ENCODE measurements around the gene YIF1B.
"Not testable (repeated sequence)": the region's sequence is repeated elsewhere in the genome, so short reads cannot be mapped to it uniquely, and the experiment has no call there.

Gene YIF1B

DNA sequence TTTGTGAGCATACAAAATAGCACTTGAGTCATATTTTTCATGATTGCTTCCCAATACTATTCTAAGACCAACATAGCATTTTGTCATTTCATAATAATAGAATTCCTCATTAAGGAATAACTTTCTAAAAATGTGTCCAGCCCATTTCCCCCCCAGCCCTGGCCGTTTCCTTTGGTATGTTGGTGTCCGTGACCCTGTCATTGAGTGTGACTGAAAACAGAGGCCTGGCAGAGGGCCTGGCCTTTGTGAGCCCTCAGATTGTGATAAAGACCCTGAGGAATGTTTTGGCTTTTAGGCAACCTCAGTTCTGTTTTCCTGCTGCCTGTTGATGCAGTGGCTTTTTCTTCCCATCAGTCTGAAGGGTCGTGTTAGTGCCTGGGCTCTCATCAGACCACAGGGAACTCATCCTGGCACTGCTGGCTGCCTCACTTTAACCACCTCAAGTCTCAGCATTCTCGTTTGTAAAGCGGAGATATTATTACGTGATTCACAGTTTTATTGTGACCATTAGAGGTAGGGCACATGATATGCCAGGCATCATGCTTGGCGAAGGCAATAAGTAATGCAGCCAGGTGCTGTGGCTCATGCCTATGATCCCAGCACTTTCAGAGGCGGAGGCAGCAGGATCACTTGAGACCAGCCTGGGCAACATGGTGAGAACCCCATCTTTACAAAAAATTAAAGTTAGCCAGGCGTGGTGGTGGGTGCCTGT lies 37.6 kb downstream of the YIF1B start:
- peak; percentile 29 for DNase-seq (ENCODE audit: low spot score)
- no peak for FAIRE-seq

- no peak for DNase-seq (ENCODE audit: low spot score)
- FAIRE-seq = no peak
These were observed 38.2 kb downstream of the YIF1B start for GRCh38 chr19:38277549-38277948.

DNA sequence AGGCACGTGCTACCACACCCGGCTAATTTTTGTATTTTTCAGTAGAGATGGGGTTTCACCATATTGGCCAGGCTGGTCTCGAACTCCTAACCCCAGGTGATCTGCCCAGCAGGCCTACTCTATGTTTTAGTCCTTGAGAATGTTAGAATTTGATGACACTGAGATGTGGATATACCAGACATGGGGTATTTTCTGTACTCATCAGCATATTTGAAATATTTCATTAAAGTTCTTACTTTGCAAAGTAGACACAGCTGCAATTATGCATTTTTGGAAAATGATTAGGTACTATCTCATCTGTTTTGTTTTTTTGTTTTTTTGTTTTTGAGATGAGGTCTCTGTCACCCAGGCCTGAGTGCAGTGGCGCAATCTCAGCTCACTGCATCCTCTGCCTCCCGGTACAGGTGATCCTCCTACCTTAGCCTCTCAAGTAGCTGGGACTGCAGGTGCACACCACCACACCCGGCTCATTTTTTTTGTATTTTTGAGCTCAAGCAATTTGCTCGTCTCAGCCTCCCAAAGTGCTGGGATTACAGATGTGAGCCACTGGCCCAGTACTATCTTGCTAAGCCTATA lies 38.7 kb downstream of the YIF1B start:
- DNase-seq (ENCODE audit: low spot score) (no peak), FAIRE-seq (no peak)

DNA sequence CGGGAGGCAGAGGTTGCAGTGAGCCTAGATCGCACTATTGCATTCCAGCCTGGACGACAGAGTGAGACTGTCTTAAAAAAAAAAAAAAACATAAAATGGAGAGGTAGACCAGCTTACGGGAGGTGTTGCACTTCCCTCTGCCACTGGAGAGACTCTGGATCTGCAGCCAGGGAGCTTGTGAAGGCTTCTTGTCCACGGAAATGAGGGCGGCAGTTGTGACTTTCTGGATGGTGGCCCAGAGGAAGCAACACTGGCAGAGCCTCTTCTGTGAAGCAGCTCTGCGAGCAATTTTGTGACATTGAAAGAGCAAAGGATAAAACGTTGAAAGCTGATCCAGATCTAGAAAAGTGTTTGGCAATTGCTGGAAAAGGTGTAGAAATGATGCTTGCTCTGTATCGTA lies 41.0 kb downstream of the YIF1B start:
- DNase-seq (ENCODE audit: low spot score) (no peak), FAIRE-seq (no peak)

DNA sequence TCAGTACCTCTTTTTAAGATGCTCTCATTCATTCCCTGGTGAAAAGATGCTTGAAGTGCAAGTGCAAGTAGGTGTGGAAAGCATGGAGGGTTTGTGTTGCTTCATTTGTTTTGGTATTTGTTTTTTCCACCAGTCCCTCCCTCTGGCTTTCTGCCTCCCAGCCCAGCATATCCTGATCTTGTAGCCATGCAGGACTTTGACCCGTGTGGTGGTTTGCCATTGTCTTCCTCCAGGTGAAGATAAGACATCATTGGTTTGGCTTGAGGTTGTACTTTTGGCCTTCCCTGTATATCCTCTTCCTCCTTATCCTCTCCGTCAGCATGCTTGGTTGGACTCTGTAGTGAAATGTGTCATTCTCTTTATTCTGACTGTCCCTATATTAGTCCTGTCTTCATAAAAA lies 42.2 kb downstream of the YIF1B start:
- DNase-seq (ENCODE audit: low spot score) (no peak), FAIRE-seq (no peak)

GRCh38 chr19:38270587-38271167 lies 45.1 kb downstream of the YIF1B start:
- FAIRE-seq = peak; percentile 85
- DNase-seq (ENCODE audit: low spot score) = peak; percentile 78

DNA sequence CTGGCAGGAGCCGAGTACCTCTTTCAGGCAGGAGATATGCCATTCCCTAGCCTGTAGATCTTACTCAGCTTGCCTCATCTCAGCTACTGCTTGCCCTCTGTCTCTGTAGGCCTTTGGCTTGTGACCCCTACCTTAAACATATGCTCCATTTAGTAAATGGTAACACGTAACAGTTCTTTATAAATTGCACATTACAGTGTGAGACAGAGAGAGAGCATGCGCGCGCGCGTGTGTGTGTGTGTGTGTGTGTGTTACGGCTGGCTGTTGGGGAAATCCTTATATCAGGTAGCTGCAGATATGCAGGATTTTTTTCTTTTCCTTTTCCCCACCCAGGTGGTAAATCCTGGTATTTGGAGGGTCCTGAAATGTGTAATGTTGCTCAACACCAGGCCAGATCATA lies 47.2 kb downstream of the YIF1B start:
- no peak for DNase-seq (ENCODE audit: low spot score)

DNA sequence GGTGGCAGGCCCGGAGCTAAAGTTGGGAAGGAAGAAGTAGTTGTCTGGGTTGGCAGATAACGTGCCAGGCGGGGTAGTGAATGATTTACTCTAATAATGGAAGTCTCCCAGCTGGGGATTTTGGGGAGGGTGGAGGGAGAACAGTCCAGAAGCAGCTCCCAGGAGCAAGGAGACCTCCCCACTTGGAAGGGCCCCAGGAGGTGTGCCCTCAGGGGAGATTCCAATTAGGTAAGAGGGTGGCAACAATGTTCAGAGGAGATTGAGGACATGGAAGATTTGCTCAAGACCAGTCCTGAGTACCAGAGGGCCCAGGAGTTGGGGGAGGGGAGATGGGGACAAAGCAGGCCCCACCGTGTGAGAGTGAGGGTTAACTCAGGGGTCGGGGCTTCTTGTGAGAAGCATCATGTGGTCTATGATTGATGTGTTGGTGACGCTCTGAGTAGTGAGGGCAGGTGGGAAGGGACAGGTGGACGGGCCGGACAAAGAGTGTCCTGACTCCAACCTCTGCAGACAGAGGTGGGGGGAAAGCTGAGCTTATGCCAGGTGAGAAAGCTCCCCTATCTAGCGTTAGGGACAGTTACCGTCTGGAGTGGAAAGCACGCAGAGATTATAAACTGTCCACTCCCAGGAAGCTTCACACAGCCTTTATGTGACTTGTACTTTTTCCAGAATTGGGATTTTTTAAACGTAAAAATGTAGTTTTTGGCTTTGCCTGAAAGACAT lies 47.8 kb downstream of the YIF1B start:
- DNase-seq (ENCODE audit: low spot score) = no peak
- FAIRE-seq = peak; percentile 29

More for the DNA sequence above, 47.2 kb downstream of the YIF1B start:
- no peak for FAIRE-seq

DNA sequence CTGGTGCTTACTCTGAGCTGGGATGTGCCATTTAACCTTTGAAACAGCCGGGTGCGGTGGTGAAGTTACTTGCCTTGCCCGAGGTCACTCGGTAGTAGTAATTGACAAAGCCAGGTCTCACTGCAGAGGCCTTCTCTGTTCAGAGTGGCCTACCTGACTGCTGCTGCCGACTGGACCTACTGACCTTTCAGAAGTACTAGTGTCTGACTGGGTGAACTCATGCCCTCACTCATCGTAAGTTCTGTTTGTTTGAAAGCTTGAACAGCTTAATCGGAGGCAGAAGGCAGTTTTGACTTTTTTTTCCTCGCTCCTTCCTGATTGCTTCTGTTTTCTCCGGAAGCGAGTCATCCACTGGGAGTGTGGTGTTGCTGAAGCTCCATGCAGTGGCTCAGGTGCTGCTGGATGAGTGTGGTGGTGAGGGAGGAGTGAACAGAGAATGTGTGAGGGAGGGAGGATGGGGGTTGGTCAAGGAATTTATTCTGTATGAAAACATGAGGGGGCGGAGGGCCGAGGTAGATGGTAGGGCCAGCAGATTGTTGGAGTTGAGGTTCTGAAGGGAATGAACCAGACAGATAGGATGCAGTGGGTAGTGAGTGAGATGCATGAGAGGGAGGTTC lies 48.7 kb downstream of the YIF1B start:
- peak; percentile 63 for DNase-seq (ENCODE audit: low spot score)

GRCh38 chr19:38265921-38266429 lies 49.8 kb downstream of the YIF1B start:
- no peak for DNase-seq (ENCODE audit: low spot score)
- FAIRE-seq = no peak

More for the DNA sequence above, 48.7 kb downstream of the YIF1B start:
- FAIRE-seq = peak; percentile 48

DNA sequence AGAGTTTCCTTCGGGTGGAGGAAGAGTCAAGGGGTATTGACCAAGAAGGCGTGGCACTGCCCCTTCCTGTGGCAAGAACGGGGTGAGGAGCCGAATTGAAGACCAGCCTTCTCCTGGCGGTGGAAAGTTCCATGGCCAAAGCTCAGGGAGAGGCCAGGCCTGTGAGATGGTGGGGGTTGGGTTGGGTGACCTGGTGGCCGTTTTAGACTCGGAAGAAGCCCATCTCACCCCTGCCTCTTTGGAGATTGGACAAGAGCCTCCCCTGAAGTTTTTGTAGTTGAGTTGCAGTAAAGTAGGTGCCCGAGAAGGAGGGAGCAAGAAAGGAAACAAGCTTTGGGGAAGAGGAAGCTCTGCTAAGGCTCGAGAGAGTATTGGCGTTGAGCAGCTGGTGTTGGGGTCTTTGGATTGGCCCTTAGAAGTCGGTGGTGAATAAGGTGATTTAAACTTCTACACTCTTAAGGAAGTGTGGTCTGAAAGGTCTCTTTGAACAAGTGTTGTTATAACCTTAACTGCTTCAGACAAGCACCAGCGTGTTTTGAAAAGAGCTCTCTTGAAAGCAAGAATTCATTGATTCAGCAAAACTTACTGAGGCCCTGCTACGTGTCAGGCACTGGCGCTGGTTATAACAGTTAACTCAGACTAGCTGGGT lies 50.4 kb downstream of the YIF1B start:
- DNase-seq (ENCODE audit: low spot score) (no peak), FAIRE-seq (no peak)

DNA sequence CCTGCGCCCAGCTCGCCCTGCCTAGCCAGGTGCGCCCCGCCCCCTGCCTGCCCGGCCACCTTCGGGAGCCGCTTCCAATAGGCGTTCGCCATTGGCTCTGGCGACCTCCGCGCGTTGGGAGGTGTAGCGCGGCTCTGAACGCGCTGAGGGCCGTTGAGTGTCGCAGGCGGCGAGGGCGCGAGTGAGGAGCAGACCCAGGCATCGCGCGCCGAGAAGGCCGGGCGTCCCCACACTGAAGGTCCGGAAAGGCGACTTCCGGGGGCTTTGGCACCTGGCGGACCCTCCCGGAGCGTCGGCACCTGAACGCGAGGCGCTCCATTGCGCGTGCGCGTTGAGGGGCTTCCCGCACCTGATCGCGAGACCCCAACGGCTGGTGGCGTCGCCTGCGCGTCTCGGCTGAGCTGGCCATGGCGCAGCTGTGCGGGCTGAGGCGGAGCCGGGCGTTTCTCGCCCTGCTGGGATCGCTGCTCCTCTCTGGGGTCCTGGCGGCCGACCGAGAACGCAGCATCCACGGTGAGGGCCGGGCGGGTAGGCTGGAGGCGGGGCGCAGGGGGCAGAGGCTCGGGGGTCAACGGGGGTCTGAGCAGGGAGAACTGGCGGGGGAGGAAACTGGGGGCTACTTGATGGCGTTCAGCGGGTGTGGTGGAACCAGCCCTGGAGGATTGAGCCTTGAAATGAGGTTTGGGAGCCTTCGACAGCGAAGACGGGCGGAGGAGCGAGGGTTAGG lies 51.1 kb downstream of the YIF1B start, which contains the start of gene SPINT2:
TSS of gene SPINT2 (plus strand) at position 88 of the 727 bp plus-strand sequence. CDS start at position 408, 320 bp downstream.
- no peak for DNase-seq (ENCODE audit: low spot score)
- FAIRE-seq = no peak

DNA sequence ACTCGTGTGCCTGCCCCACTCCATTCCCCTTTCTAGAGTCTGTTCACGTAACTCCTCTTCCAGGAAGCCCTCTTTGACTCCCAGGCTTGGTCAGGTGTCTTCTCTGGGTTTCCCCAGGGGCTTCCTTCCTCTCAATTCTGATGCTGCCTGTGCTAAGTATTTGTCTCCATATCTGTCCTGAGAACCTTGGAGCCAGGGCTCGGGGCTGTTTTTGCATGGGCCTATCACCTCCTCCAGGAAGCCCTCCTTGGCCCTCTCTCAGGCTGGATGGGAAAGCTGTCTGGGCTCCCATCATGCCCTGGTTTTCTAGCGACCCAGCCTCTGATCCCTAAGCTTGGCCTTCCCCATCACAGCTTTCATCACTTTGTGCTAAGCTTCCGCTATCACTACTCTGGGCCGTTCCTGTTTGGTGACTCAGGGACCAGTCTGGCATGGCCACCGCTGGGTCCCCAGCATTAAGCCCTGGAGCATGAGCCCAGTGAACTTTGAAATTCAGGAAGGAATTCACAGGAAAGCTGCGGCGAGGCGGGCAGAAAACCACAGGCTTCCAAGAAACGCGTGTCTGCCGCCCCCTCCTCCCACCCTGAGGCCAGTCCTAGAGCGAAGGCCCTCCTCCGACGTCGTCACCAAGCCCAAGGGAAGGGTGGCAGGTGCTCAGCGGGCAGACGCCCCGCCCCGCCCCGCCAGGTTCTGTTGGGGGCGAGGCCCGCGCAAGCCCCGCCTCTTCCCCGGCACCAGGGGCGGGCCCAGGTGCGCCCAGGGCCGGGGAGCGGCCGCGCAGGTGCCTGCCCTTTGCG lies 51.9 kb downstream of the YIF1B start:
- peak; percentile 83 for FAIRE-seq
- peak; percentile 92 for DNase-seq (ENCODE audit: low spot score)

- FAIRE-seq (no peak), DNase-seq (ENCODE audit: low spot score) (no peak)
These were observed 53.0 kb downstream of the YIF1B start for GRCh38 chr19:38262585-38263268.

DNA sequence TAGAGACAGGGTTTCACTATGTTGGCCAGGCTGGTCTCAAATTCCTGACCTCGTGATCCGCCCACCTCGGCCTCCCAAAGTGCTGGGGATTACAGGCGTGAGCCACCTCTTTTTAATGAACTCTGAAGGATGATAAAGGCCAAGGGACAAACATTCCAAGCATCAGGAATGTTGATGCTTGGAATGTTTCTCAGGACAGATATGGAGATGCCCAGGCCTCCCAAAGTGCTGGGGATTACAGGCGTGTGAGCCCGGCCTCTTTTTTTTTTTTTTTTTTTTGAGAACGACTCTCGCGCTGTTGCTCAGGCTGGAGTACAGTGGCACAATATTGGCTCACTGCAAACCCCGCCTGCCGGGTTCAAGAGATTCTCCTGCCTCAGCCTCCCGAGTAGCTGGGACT lies 53.8 kb downstream of the YIF1B start:
- not testable (repeated sequence) for DNase-seq (ENCODE audit: low spot score)

GRCh38 chr19:38255383-38256014 lies 60.2 kb downstream of the YIF1B start:
- DNase-seq (ENCODE audit: low spot score) (no peak), FAIRE-seq (no peak)

More for the DNA sequence above, 53.8 kb downstream of the YIF1B start:
- FAIRE-seq = not testable (repeated sequence)

DNA sequence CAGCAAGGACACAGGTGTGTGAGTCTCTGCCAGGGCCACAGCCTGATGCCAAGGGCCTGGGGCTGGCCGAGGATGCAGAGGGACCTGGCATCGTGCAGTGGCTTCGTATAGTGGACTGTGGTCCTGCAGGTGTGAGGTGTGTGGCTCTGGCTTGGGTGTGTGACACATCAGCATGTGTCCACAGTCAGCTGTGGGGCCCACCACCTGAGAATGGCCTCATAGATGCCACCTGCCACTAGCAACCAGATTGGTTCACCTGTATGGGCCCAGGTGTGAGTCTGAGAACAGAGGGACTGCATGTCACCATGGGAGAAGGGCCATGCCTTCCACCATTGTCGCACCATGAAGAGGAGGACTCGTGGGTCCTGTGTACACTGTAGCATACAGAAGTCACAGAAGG lies 62.0 kb downstream of the YIF1B start:
- DNase-seq (ENCODE audit: low spot score) (no peak), FAIRE-seq (no peak)
